Measurements from ENCODE around the gene PRR15L. TPM values are rescaled to one million over a fixed set of nuclear protein-coding genes. Genes with fewer than 3 reads are reported as not detected.

The PRR15L gene
- total and polyA plus RNA-seq, 2 of the 8 experiments (the other 6 are each of a cell fraction or from before 2014, with no cell fraction given), result 0.26 to 1.1 TPM

DNA sequence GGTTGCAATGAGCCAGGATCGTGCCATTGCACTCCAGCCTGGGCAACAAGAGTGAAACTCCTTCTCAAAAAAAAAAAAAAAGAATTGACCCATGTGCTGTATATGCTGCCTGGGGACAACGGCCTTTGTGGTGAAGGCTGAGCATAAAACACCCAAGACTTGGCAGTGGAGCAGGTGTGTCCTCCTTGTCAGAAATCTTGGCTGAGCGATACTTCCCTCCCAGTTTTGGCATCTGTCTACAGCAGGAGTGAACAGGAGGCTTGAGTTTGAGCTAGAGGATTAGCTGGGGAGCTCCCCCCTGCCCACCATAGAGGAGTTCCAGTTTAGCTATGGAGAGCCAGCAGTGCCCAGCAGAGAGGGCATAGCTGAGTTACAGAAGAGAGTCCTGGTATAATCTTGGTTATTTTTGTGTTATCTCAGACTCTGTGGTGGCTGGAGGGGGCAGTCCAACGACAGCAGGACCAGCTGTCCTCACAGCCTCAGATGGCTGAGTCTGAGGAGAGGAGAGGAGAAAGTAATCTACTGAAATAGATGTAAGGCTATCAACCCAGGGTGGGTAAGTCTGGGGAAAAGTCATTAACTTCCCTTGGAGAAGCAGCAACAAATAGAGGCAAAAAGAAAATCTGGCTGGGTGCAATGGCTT, 43.3 kb downstream of the PRR15L start:
- Histone ChIP-seq H2BK20ac (ENCODE audit: low read length) (no peak overlapping the region), H4K20me1 (replicated peaks in 1 of 2; ENCODE audit: control insufficient read depth in 1 of 2, insufficient read depth in 2 of 2, low read length in 2 of 2) (no peaks in the 10 kb centered on the region), H2BK120ac (replicated peaks; ENCODE audit: low read depth, low read length) (no peak overlapping the region), H3K9me3 (ENCODE audit: insufficient read depth in 2 of 2, low read depth in 1 of 2, low read length in 1 of 2) (no peaks in the 10 kb centered on the region), H2AFZ (ENCODE audit: low read length) (no peak overlapping the region), H2BK5ac (ENCODE audit: low read depth, low read length) (no peak overlapping the region), H3K27ac (ENCODE audit: low read depth, low read length) (no peak overlapping the region), H3K4me1 (replicated peaks in 1 of 4; ENCODE audit: control insufficient read depth in 3 of 4, insufficient read depth in 4 of 4, low read length in 3 of 4) (no peaks in the 10 kb centered on the region), H2BK12ac (ENCODE audit: low read depth, low read length) (no peak overlapping the region), H4K5ac (ENCODE audit: insufficient read length, low read depth, low read length) (no peak overlapping the region), H3K56ac (replicated peaks; ENCODE audit: insufficient read length, low read depth, low read length) (no peak overlapping the region), H2BK15ac (ENCODE audit: low read length) (no peak overlapping the region), H3K14ac (ENCODE audit: insufficient read length) (no peak overlapping the region), H4K91ac (replicated peaks; ENCODE audit: insufficient read length, low read length) (no peak overlapping the region), H3K9ac (replicated peaks in 1 of 4; ENCODE audit: extremely low read depth in 1 of 4, low read depth in 3 of 4, low read length in 3 of 4) (no peak overlapping the region), H3K79me1 (ENCODE audit: low read depth, low read length) (no peaks in the 10 kb centered on the region), H3K79me2 (ENCODE audit: control insufficient read depth in 1 of 2, insufficient read depth in 2 of 2, low read length in 2 of 2) (no peaks in the 10 kb centered on the region), H3K4me2 (ENCODE audit: insufficient read depth in 1 of 2, low read depth in 2 of 2, low read length in 2 of 2) (no peak overlapping the region), H3K23me2 (ENCODE audit: low read depth, low read length) (no peaks in the 10 kb centered on the region), H3K18ac (ENCODE audit: extremely low read depth, low read length) (no peak overlapping the region), H3K36me3 (ENCODE audit: control insufficient read depth in 2 of 4, insufficient read depth in 4 of 4, low read length in 3 of 4) (no peaks in the 10 kb centered on the region; a peak in 2 of 8 replicates), H3K27me3 (replicated peaks in 1 of 4; ENCODE audit: control insufficient read depth in 3 of 4, extremely low read depth in 1 of 4, insufficient read depth in 3 of 4, low read length in 3 of 4) (no peaks in the 10 kb centered on the region), H3K4me3 (ENCODE audit: extremely low read depth in 1 of 4, insufficient read depth in 2 of 4, low read depth in 3 of 4, low read length in 4 of 4) (no peak overlapping the region), H2AK5ac (ENCODE audit: low read depth, low read length) (no peak overlapping the region), H3K23ac (ENCODE audit: insufficient read length) (no peak overlapping the region), H3K4ac (replicated peaks; ENCODE audit: insufficient read length, low read depth, low read length) (no peak overlapping the region), H4K8ac (ENCODE audit: extremely low read depth, insufficient read depth, low read length) (no peak overlapping the region)
- DNase-seq (ENCODE audit: low read depth in 1 of 2, low spot score in 2 of 2), result no peak
- FAIRE-seq, result no peak
- ChIA-PET CTCF (ENCODE audit: partially characterized antibody) (interaction anchor here (0.9 to 1.7 kb wide), 6 partner anchors 9 to 73 kb away, joined by 3 to 5 read pairs (median 3); partner anchors contain the start of genes PNPO and SCRN2), POLR2A (ENCODE audit: partially characterized antibody) (interaction anchor here (1.2 to 1.5 kb wide), 3 partner anchors 10 to 71 kb away, joined by 3 to 5 read pairs (median 4); no protein-coding TSS in a partner anchor)
- WGBS, 2 experiments (ENCODE audit: extremely low coverage in 1 of 2, insufficient coverage in 1 of 2, insufficient read length in 1 of 2, insufficient replicate concordance in 2 of 2, low coverage in 1 of 2, low lambda C conversion rate in 2 of 2, missing lambda C conversion rate in 1 of 2), result 86% methylated on average over 4 of the region's 4 CpGs; no CpG with 5 or more reads in 1 of the 2 experiments
- TF ChIP-seq EP300 (IDR thresholded peaks at IDR 0.05; ENCODE audit: borderline replicate concordance in 1 of 2, low read depth in 2 of 2, low read length in 2 of 2) (no peak), GABPA (IDR thresholded peaks at IDR 0.05; ENCODE audit: borderline replicate concordance, insufficient read depth, low read length) (no peak), KDM5A (IDR thresholded peaks at IDR 0.05; ENCODE audit: low read length) (no peak), BCL11A (IDR thresholded peaks at IDR 0.05; ENCODE audit: low read depth in 2 of 2, low read length in 2 of 2) (no peak), SP2 (IDR thresholded peaks at IDR 0.05; ENCODE audit: low read length) (no peak), SIRT6 (IDR thresholded peaks at IDR 0.05; ENCODE audit: low read length) (no peak), NRF1 (IDR thresholded peaks at IDR 0.05; ENCODE audit: low read depth, low read length) (no peak), CEBPB (IDR thresholded peaks at IDR 0.05; ENCODE audit: low read depth, low read length) (no peak), JUND (IDR thresholded peaks at IDR 0.05; ENCODE audit: low read length) (no peak), RXRA (IDR thresholded peaks at IDR 0.05; ENCODE audit: insufficient read depth, low read depth, low read length) (no peak), JUN (IDR thresholded peaks at IDR 0.05; ENCODE audit: low read depth, low read length) (no peak), NANOG (IDR thresholded peaks at IDR 0.05; ENCODE audit: insufficient read depth, low read depth, low read length, poor library complexity, severe bottlenecking) (no peak), KDM1A (IDR thresholded peaks at IDR 0.05; ENCODE audit: borderline replicate concordance, low read length) (no peak), YY1 (IDR thresholded peaks at IDR 0.05; ENCODE audit: low read depth, low read length) (no peak)

Measured in H1 (cell line).